Activated CD4-positive, alpha-beta memory T cell treated with anti-CD3 and anti-CD28 coated beads for 36 hours (primary cell): ENCODE measurements around the gene NFKBIE. TPM values are rescaled to one million over a fixed set of nuclear protein-coding genes. Genes with fewer than 3 reads are reported as not detected.

Experiments used
- CTCF ChIA-PET: fragments of 350-600 bp; sonication (Branson Sonifier 250); formaldehyde crosslinking; loops from one replicate; lab custom pipeline; 2021; ENCODE audit warnings: antibody characterized with exemption, inconsistent platforms; lab: Charles Lee
- POLR2A ChIA-PET: fragments of 350-600 bp; sonication (Branson Sonifier 250); formaldehyde crosslinking; loops from one replicate; lab custom pipeline; 2021; ENCODE audit warnings: antibody characterized with exemption; lab: Charles Lee
- DNase-seq: peaks from one replicate; pipeline ENCODE4 v3.0.0-alpha.2; 2020
- H3K27ac Mint-ChIP-seq: one replicate; pipeline ENCODE4 v1.8.0; 2021; ENCODE audit warnings: mixed read lengths
- H3K27me3 Mint-ChIP-seq: one replicate; pipeline ENCODE4 v1.8.0; 2021; ENCODE audit warnings: mixed read lengths
- H3K36me3 Mint-ChIP-seq: one replicate; pipeline ENCODE4 v1.8.0; 2021; ENCODE audit warnings: mixed read lengths
- H3K4me1 Mint-ChIP-seq: one replicate; pipeline ENCODE4 v1.8.0; 2021; ENCODE audit warnings: low read depth, mixed read lengths
- H3K4me3 Mint-ChIP-seq: one replicate; pipeline ENCODE4 v1.8.0; 2021; ENCODE audit warnings: mild to moderate bottlenecking, mixed read lengths
- H3K9me3 Mint-ChIP-seq: one replicate; pipeline ENCODE4 v1.8.0; 2021; ENCODE audit warnings: mixed read lengths
- intact Hi-C: fragments of 100-400 bp; cut with micrococcal nuclease; formaldehyde crosslinking; loops from one replicate; pipeline ENCODE4 v1.15.1; 2023
- total RNA-seq, 2 experiments: library from RNA; stranded (reverse); gene quantifications; one replicate each; pipeline ENCODE4 v1.2.3, GENCODE V29; 2021

The NFKBIE gene
- total RNA-seq, 2 experiments from 2014 or later, result 24.7 to 25.1 TPM

DNA sequence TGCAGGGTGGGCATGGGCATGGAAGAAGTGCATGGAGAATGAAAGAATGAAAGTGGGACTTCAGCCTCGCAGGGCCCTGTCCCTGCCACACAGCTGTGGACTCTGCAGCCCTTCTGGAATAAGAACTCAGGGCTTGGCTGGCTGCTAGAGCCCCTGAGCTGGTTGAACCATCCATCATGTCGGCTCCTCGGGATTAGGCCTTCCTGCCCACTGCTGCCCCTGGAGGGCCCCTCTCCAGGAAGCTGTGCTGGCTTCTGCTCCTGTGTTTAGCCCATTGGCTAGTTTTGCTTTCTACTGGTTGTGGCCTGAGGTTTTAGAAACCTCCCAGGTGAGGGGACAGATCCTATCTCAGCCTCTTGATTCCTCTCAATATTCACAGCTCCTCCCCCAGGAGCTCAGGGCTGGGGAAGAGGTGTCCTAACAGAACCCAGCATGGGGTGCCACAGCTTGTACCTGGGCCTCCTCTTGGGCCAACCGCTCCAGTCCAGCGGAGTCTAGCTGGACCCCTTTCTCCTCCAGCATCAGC is 39.9 kb upstream of the NFKBIE start:
- intact Hi-C loops, result no loop called here
- DNase-seq, result no peak
- CTCF ChIA-PET, result interaction anchor here (0.6 to 6.2 kb wide), 22 partner anchors 8 to 209 kb away, joined by 3 to 66 read pairs (median 4); partner anchors contain the start of genes AARS2 and TMEM151B
- no peaks in the 10 kb centered on the region for H3K27me3 Mint-ChIP-seq
- H3K27ac Mint-ChIP-seq, result no peak overlapping the region
- no peaks in the 10 kb centered on the region for H3K4me1 Mint-ChIP-seq
- H3K36me3 Mint-ChIP-seq, result peaks cover 49% of the 10 kb centered on the region
- H3K9me3 Mint-ChIP-seq, result no peaks in the 10 kb centered on the region
- H3K4me3 Mint-ChIP-seq, result no peak overlapping the region
- POLR2A ChIA-PET, result interaction anchor here (0.9 to 1.6 kb wide), 2 partner anchors 11 to 14 kb away, joined by 3 to 4 read pairs; no protein-coding TSS in a partner anchor

DNA sequence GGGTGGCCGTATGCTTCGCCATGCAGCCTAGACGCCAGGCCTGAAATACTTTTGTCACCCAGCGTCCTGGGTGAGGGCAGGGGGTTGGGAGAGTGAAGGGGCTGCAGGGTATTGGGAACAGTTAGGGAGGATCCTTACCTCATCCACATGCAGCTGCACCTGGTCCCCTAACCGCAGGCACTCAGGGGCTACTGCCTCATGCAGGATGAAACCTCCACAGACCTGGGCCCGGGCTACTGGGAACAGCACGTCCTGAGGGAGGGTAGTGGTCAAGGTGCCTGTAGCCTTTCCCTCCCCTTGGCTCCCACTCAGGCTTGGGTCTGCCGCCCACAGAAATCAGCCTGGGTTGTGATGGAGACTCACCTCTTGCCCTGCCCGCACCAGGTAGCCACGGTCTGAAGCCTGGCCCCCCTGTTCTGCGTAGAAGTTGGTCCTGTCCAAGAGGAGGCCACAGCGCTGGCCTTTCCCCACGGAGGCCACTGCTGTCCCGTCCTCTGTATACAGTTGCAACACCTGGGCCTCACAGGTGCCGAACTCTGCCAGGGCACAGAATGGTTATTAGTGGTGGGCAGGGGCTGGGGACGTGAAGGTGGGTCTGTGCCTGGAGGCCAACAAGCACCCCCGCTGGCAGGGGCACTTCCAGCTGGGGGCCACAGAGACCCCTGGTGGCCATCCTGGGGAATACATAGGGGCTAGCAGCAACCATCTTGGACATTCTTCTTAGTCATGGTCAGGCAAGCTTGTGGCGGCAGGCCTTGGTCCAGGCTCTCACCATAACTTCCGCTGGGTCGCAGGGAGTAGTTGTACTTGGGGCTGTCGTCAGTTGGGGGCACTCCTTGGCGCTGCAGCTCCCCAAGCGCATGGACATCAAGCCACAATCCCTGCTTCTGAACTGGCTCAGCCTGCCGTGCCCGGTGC is 39.2 kb upstream of the NFKBIE start:
- Mint-ChIP-seq H3K36me3 (peaks cover 46% of the 10 kb centered on the region), H3K27ac (no peak overlapping the region), H3K4me3 (no peak overlapping the region), H3K4me1 (no peaks in the 10 kb centered on the region), H3K9me3 (no peaks in the 10 kb centered on the region), H3K27me3 (no peaks in the 10 kb centered on the region)
- DNase-seq, result peak; percentile 45
- intact Hi-C loops, result loop anchor here (1.0 kb wide), 2 partner anchors 36 to 132 kb away; no protein-coding TSS in a partner anchor
- ChIA-PET CTCF (interaction anchor here (0.6 to 6.2 kb wide), 23 partner anchors 9 to 208 kb away, joined by 3 to 66 read pairs (median 4); partner anchors contain the start of genes AARS2, SLC29A1 and TMEM151B), POLR2A (interaction anchor here (1.6 kb wide), 1 partner anchor 14 kb away, joined by 4 read pairs; no protein-coding TSS in a partner anchor)

DNA sequence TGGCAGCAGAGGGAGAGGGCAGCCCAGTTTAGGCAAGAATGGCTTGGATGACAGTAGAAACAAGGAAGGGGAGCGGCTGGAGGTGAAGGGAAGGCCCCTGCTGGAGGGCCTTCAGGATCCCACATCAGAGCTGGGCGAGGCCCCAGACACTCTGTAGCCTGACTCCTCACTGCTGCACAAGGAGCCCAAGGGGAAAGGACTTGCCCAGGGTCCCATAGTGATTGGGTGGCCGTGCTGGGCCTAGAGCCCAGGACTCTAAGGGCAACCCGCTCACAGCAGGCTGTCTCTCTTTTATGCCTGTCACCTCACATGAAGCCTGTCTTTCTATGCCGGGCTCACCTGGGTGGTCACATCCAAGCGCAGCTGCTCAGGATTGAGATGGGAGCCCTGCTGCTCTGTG is 38.5 kb upstream of the NFKBIE start:
- CTCF ChIA-PET, result interaction anchor here (0.8 to 6.2 kb wide), 9 partner anchors 10 to 81 kb away, joined by 3 to 66 read pairs (median 7); partner anchors contain the start of genes AARS2, SLC29A1 and TMEM151B
- Mint-ChIP-seq H3K9me3 (no peaks in the 10 kb centered on the region), H3K27me3 (no peaks in the 10 kb centered on the region), H3K4me1 (no peaks in the 10 kb centered on the region), H3K27ac (no peak overlapping the region), H3K4me3 (no peak overlapping the region), H3K36me3 (peaks cover 43% of the 10 kb centered on the region)
- POLR2A ChIA-PET, result no interaction called here
- intact Hi-C loops, result loop anchor here (1.0 kb wide), 2 partner anchors 36 to 132 kb away; no protein-coding TSS in a partner anchor
- no peak for DNase-seq

DNA sequence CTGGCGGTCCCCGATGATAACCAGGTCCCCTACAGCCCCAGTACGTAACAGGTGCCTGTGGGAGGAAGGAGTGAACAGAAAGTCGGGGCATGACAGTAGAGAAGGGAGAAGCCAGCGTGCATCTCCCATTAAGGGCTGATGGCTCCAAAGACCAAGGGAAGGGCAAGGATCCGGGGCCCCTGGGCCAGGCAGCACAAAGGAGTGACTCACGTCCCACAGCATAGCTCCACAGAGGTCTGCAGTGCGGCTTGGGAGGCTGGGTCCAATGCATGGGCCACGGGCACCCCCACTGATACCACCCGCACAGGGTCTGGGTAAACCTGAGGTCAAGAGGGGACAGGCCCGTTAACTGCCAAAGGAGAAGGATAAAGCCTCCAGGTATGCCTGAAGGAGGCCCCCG is 37.5 kb upstream of the NFKBIE start:
- H3K4me3 Mint-ChIP-seq, result no peak overlapping the region
- CTCF ChIA-PET, result interaction anchor here (0.8 to 6.2 kb wide), 5 partner anchors 10 to 36 kb away, joined by 3 to 66 read pairs (median 7); partner anchors contain the start of genes AARS2 and TMEM151B
- no peaks in the 10 kb centered on the region for H3K9me3 Mint-ChIP-seq
- no peak for DNase-seq
- peaks cover 39% of the 10 kb centered on the region for H3K36me3 Mint-ChIP-seq
- POLR2A ChIA-PET, result no interaction called here
- peaks cover 2% of the 10 kb centered on the region for H3K27me3 Mint-ChIP-seq
- intact Hi-C loops, result no loop called here
- H3K27ac Mint-ChIP-seq, result no peak overlapping the region
- H3K4me1 Mint-ChIP-seq, result peaks cover 3% of the 10 kb centered on the region

DNA sequence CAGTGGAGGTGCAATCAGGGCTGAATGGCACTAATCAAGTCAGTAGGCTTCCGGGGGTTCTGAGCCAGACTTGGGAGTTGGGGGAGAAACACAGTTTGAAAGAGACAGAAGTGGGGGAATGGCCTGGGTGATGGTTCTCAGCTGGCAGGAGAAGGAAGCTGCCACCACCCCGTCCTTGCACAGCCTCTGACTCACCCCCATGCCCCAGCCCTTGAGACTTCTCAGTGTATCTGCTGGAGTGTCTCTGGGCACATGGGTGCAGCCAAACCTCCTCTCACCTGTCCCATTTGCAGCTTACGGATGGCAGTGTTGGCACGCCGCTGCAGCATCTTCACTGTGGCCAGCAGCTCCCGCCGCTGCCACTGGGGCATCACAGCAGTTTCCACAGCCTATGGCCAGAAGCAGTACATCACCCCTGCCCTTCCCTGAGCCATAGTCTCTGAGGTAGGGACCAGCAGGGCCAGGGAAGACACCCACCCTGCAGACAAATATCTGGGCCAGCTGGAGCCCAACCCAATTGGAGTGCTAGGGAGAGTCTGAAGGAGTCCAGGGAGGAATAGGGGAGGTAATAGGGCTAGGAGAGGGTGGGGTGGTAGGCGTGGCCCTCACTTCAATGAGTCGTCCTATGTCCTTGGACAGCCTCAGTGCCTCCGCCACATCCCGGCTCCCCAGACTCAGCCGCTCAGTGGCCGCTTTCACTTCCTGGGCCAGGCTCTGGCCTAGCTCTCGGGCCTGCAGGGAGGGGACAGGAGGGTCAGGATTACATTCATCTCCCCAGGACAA is 36.6 kb upstream of the NFKBIE start:
- DNase-seq, result no peak
- ChIA-PET CTCF (interaction anchor here (0.6 to 6.2 kb wide), 4 partner anchors 11 to 238 kb away, joined by 3 to 44 read pairs (median 4); partner anchors contain the start of gene AARS2), POLR2A (no interaction called here)
- H3K4me3 Mint-ChIP-seq, result no peak overlapping the region
- intact Hi-C loops, result no loop called here
- H3K9me3 Mint-ChIP-seq, result no peaks in the 10 kb centered on the region
- peaks cover 35% of the 10 kb centered on the region for H3K36me3 Mint-ChIP-seq
- peaks cover 6% of the 10 kb centered on the region for H3K4me1 Mint-ChIP-seq
- no peak overlapping the region for H3K27ac Mint-ChIP-seq
- peaks cover 8% of the 10 kb centered on the region for H3K27me3 Mint-ChIP-seq

DNA sequence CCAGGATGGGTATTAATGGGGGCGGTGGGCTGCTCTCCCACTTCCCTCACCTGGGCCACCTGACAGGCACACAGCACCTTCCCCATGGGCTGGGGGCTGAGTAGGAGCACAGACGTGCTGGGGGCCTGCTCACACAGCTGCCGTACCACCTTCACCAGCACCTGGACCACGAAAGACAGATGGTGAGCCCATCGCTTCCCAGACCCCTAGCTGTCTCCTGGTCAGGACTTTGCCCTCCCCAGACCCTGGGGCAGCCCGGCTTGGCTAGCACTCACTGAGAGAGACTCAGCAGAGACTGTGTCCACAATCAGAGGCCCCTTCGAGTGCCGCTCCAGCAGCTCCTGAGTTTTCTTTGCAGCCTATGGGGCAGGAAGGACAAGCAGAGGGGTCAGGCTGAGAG is 35.8 kb upstream of the NFKBIE start:
- H3K36me3 Mint-ChIP-seq, result peaks cover 35% of the 10 kb centered on the region

DNA sequence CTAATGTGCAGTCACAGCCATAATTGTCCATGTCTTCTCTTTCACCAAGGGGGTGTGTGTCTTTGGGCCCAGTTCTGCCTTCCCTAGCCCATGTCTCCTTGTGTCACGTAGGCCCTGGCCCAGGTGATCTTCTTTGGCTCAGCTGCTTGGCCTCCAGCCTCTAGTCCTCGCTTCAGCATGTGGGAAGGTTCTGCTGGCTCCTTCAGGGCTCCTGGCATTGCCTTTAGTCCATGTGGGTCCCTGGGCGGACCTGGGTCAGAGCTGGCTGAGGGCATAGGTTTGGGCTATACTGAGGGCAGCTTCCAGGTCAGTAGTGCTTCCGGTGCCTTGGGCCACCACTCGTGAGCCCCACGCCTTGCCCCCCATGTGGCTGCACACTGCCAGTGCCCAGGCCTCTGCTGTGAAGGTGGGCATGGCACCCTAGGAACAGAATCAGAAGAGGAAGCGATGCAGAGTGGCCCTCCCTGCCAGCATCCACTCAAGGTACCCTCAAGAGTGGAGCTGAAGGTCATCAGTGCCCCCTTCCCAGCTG is 35.0 kb upstream of the NFKBIE start:
- DNase-seq, result no peak
- H3K4me1 Mint-ChIP-seq, result peaks cover 6% of the 10 kb centered on the region
- no peaks in the 10 kb centered on the region for H3K9me3 Mint-ChIP-seq
- POLR2A ChIA-PET, result interaction anchor here (0.8 kb wide), 1 partner anchor 89 kb away, joined by 3 read pairs; no protein-coding TSS in a partner anchor
- CTCF ChIA-PET, result interaction anchor here (1.0 to 6.2 kb wide), 2 partner anchors 13 to 32 kb away, joined by 3 to 44 read pairs; partner anchors contain the start of gene AARS2
- H3K36me3 Mint-ChIP-seq, result peaks cover 30% of the 10 kb centered on the region
- H3K27ac Mint-ChIP-seq, result no peak overlapping the region
- peaks cover 20% of the 10 kb centered on the region for H3K27me3 Mint-ChIP-seq
- intact Hi-C loops, result no loop called here
- no peak overlapping the region for H3K4me3 Mint-ChIP-seq

More for the DNA sequence above, 35.8 kb upstream of the NFKBIE start:
- intact Hi-C loops, result no loop called here
- H3K4me1 Mint-ChIP-seq, result peaks cover 6% of the 10 kb centered on the region
- CTCF ChIA-PET, result interaction anchor here (6.2 kb wide), 1 partner anchor 12 kb away, joined by 44 read pairs; the partner anchor contains the start of gene AARS2
- POLR2A ChIA-PET, result interaction anchor here (0.7 kb wide), 1 partner anchor 8 kb away, joined by 3 read pairs; no protein-coding TSS in a partner anchor
- H3K9me3 Mint-ChIP-seq, result no peaks in the 10 kb centered on the region
- peaks cover 16% of the 10 kb centered on the region for H3K27me3 Mint-ChIP-seq
- no peak overlapping the region for H3K4me3 Mint-ChIP-seq
- no peak overlapping the region for H3K27ac Mint-ChIP-seq
- DNase-seq, result no peak

DNA sequence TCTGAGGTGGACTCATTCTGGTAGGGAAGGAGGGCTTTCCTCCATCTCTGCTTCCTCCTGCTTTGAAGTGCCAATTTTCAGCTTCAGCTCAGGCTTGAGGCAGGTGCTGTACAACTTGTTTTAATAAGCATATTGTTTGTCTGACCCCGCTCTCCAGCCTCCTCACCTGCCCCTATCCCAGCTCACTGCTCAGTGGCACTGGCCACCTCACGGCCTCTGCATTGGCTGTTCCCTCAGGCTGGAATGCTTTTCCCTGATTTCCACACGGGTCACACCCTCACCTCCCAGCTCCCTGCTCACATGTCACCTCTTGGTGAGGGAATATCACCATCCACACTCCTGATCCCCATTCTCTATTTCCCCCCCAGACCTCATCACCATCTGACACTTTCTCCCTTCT is 33.5 kb upstream of the NFKBIE start:
- intact Hi-C loops, result no loop called here
- Mint-ChIP-seq H3K27me3 (peaks cover 25% of the 10 kb centered on the region), H3K9me3 (no peaks in the 10 kb centered on the region), H3K27ac (no peak overlapping the region), H3K4me3 (no peak overlapping the region), H3K4me1 (peaks cover 6% of the 10 kb centered on the region), H3K36me3 (peaks cover 29% of the 10 kb centered on the region)
- POLR2A ChIA-PET, result interaction anchor here (0.6 to 1.4 kb wide), 4 partner anchors 34 to 741 kb away, joined by 3 read pairs; no protein-coding TSS in a partner anchor
- DNase-seq, result no peak
- CTCF ChIA-PET, result interaction anchor here (1.0 to 4.1 kb wide), 4 partner anchors 12 to 40 kb away, joined by 3 to 29 read pairs (median 5); partner anchors contain the start of gene AARS2

DNA sequence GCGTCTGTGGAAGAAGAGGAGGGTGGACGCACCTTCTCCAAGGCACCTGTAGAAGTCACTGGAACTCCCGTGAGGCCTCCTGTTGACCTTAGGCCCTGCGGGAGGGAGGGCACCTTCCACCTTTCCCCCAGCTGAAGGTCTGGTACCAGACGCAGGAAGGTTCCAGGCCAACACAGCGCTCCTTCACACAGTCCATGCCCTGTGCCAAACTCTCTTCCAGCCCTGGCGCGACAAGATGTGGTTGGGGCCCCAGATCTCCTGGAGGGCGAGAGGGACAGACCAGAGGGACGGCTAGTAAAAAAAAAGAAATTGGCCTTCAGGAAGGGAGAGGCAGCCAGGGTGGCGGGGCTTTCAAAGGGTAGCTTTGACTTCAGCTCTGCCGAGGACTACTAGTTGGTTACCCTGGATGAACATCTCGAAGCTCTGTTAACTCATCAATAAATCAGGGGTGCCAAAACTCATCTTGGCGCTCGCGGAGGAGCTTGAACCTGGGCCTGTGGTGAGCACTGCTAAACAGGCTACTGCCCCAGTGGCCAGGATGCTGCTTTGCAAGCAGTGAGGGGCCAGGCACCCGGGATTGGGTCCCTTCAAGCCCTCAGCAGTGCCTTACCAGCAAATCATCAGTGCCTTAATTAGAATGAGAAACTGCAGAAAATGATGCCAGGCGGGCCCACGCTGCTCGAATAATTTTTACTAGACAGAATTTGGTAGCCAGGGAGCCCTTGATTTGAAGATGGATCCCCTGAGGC is 32.9 kb upstream of the NFKBIE start:
- CTCF ChIA-PET, result interaction anchor here (0.7 to 4.1 kb wide), 5 partner anchors 13 to 40 kb away, joined by 3 to 29 read pairs (median 4); partner anchors contain the start of genes AARS2 and TMEM151B
- POLR2A ChIA-PET, result interaction anchor here (1.0 to 1.4 kb wide), 2 partner anchors 34 to 43 kb away, joined by 3 read pairs; no protein-coding TSS in a partner anchor
- H3K4me3 Mint-ChIP-seq, result peak overlapping the region; percentile 46
- H3K9me3 Mint-ChIP-seq, result no peaks in the 10 kb centered on the region
- peaks cover 24% of the 10 kb centered on the region for H3K36me3 Mint-ChIP-seq
- intact Hi-C loops, result no loop called here
- no peak for DNase-seq
- H3K4me1 Mint-ChIP-seq, result peaks cover 6% of the 10 kb centered on the region
- H3K27me3 Mint-ChIP-seq, result peaks cover 30% of the 10 kb centered on the region
- no peak overlapping the region for H3K27ac Mint-ChIP-seq
